ENCODE measurements around the gene PLCH1. TPM values are rescaled to one million over a fixed set of nuclear protein-coding genes. Genes with fewer than 3 reads are reported as not detected.

Gene PLCH1
- total and polyA plus RNA-seq, 2 of the 13 experiments (the other 11 are each of a cell fraction or from before 2014, with no cell fraction given) = 2.0 to 3.0 TPM

DNA sequence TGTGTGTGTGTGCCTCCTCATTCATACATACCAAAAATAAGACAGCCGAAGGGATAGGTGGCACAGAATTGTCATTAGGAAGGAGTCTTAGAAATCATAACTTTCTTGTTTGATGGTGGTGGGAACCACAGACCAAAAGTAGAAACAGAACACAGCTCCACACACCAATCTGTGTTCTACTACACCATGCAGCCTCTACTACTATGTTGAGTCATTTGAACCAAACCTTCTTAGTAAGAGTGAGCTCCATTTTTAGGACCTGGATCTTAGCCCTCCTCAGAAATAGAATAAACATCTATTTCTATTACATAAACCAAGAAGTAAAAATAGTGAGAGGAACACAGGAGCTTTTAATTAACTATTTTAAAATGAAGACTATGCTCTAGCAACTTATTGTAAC is 27.9 kb upstream of the PLCH1 start:
- Histone ChIP-seq H3K36me3 (replicated peaks in 1 of 2; ENCODE audit: control insufficient read depth in 1 of 2, insufficient read depth in 2 of 2, low read length in 2 of 2) (peaks cover 2 to 13% of the 10 kb centered on the region in 2 experiments; a peak in 3 of 5 replicates), H3K27ac (ENCODE audit: extremely low read length, insufficient read depth, low read length) (no peak overlapping the region), H3K9me3 (ENCODE audit: low read length) (no peaks in the 10 kb centered on the region), H3K27me3 (ENCODE audit: control insufficient read depth in 1 of 2, insufficient read depth in 2 of 2, low read length in 2 of 2) (no peaks in the 10 kb centered on the region), H4K20me1 (ENCODE audit: insufficient read depth, low read length) (no peaks in the 10 kb centered on the region), H3K79me2 (ENCODE audit: insufficient read depth, low read length) (no peaks in the 10 kb centered on the region), H3K4me1 (ENCODE audit: insufficient read depth, low read length) (no peaks in the 10 kb centered on the region), H3K9ac (ENCODE audit: insufficient read depth, low read depth, low read length) (no peak overlapping the region), H2AFZ (ENCODE audit: low read length) (no peak overlapping the region), H3K4me3 (replicated peaks in 1 of 3; ENCODE audit: insufficient read depth in 1 of 3, low read depth in 2 of 3, low read length in 3 of 3) (no peak overlapping the region), H3K4me2 (ENCODE audit: low read depth, low read length) (no peak overlapping the region)
- intact Hi-C loops (cut with micrococcal nuclease; ENCODE audit: unreplicated experiment) = no loop called here
- TF ChIP-seq ZNF644 (CRISPR knock-in tag; IDR thresholded peaks at IDR 0.05; ENCODE audit: low read depth) (no peak), ZSCAN21 (CRISPR knock-in tag; IDR thresholded peaks at IDR 0.05; ENCODE audit: borderline replicate concordance) (no peak), ZNF20 (CRISPR knock-in tag; IDR thresholded peaks at IDR 0.05) (no peak), RORA (CRISPR knock-in tag; IDR thresholded peaks at IDR 0.05) (no peak), MTF1 (CRISPR knock-in tag; IDR thresholded peaks at IDR 0.05) (no peak), CC2D1A (CRISPR knock-in tag; IDR thresholded peaks at IDR 0.05) (no peak), ZNF619 (CRISPR knock-in tag; IDR thresholded peaks at IDR 0.05) (no peak)
- TF ChIP-seq, protein P1, sequence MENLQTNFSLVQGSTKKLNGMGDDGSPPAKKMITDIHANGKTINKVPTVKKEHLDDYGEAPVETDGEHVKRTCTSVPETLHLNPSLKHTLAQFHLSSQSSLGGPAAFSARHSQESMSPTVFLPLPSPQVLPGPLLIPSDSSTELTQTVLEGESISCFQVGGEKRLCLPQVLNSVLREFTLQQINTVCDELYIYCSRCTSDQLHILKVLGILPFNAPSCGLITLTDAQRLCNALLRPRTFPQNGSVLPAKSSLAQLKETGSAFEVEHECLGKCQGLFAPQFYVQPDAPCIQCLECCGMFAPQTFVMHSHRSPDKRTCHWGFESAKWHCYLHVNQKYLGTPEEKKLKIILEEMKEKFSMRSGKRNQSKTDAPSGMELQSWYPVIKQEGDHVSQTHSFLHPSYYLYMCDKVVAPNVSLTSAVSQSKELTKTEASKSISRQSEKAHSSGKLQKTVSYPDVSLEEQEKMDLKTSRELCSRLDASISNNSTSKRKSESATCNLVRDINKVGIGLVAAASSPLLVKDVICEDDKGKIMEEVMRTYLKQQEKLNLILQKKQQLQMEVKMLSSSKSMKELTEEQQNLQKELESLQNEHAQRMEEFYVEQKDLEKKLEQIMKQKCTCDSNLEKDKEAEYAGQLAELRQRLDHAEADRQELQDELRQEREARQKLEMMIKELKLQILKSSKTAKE (CRISPR knock-in tag; IDR thresholded peaks at IDR 0.05; ENCODE audit: borderline replicate concordance) = no peak
- TF ChIP-seq, protein P2, sequence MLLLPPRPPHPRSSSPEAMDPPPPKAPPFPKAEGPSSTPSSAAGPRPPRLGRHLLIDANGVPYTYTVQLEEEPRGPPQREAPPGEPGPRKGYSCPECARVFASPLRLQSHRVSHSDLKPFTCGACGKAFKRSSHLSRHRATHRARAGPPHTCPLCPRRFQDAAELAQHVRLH (CRISPR knock-in tag; IDR thresholded peaks at IDR 0.05; ENCODE audit: borderline replicate concordance, low read depth) = no peak
- TF ChIP-seq, protein P3, sequence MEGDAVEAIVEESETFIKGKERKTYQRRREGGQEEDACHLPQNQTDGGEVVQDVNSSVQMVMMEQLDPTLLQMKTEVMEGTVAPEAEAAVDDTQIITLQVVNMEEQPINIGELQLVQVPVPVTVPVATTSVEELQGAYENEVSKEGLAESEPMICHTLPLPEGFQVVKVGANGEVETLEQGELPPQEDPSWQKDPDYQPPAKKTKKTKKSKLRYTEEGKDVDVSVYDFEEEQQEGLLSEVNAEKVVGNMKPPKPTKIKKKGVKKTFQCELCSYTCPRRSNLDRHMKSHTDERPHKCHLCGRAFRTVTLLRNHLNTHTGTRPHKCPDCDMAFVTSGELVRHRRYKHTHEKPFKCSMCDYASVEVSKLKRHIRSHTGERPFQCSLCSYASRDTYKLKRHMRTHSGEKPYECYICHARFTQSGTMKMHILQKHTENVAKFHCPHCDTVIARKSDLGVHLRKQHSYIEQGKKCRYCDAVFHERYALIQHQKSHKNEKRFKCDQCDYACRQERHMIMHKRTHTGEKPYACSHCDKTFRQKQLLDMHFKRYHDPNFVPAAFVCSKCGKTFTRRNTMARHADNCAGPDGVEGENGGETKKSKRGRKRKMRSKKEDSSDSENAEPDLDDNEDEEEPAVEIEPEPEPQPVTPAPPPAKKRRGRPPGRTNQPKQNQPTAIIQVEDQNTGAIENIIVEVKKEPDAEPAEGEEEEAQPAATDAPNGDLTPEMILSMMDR (CRISPR knock-in tag; IDR thresholded peaks at IDR 0.05) = no peak
- TF ChIP-seq, protein P4, sequence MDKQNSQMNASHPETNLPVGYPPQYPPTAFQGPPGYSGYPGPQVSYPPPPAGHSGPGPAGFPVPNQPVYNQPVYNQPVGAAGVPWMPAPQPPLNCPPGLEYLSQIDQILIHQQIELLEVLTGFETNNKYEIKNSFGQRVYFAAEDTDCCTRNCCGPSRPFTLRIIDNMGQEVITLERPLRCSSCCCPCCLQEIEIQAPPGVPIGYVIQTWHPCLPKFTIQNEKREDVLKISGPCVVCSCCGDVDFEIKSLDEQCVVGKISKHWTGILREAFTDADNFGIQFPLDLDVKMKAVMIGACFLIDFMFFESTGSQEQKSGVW (CRISPR knock-in tag; IDR thresholded peaks at IDR 0.05; ENCODE audit: borderline replicate concordance) = no peak
- no peak for FAIRE-seq
- no TSS peak for BruUV-seq (replicated peaks)
- ChIA-PET POLR2A (no interaction called here), CTCF (ENCODE audit: low intra/inter-chr PET ratio, low total read pairs) (no interaction called here)
- ATAC-seq = no peak
- no peak for DNase-seq (ENCODE audit: low spot score)
- in situ Hi-C loops (cut with HindIII; ENCODE audit: extremely low pct_ligation_motif_present, low pct_unique_long_range_greater_than_20kb) = no loop called here
- WGBS (ENCODE audit: low lambda C conversion rate) = 100% methylated on average over 1 of the region's 1 CpG

Measured in HepG2 (cell line).